Stimulated activated memory B cell treated with anti-CD40 and anti-IgM and Interleukin-4, amounts not matched to agents 10 μg/mL and 1 μg/mL and 100 μg/mL, for 72 hours (primary cell): ENCODE results near the gene NDUFB8.

ENCODE experiments used
- ATAC-seq: fragments of 150-1000 bp; cut with Tn5 transposase; 2 replicates; pipeline ENCODE4 v1.10.0; 2021
- H3K27ac Mint-ChIP-seq: one replicate; pipeline ENCODE4 v1.8.0; 2022; ENCODE audit warnings: mild to moderate bottlenecking, mixed read lengths
- H3K27me3 Mint-ChIP-seq: one replicate; pipeline ENCODE4 v1.8.0; 2022; ENCODE audit warnings: mixed read lengths
- H3K36me3 Mint-ChIP-seq: one replicate; pipeline ENCODE4 v1.8.0; 2022; ENCODE audit warnings: mixed read lengths
- H3K4me1 Mint-ChIP-seq: one replicate; pipeline ENCODE4 v1.8.0; 2022; ENCODE audit warnings: mixed read lengths
- H3K4me3 Mint-ChIP-seq: one replicate; pipeline ENCODE4 v1.8.0; 2022; ENCODE audit warnings: mild to moderate bottlenecking, moderate library complexity, mixed read lengths
- H3K9me3 Mint-ChIP-seq: one replicate; pipeline ENCODE4 v1.8.0; 2022; ENCODE audit warnings: mixed read lengths

Gene NDUFB8

GRCh38 chr10:100502926-100503494, 26.7 kb downstream of the NDUFB8 start:
- ATAC-seq: no peak
- Mint-ChIP-seq H3K27ac (no peak overlapping the region), H3K4me1 (no peaks in the 10 kb centered on the region), H3K9me3 (no peaks in the 10 kb centered on the region), H3K36me3 (peaks cover 73% of the 10 kb centered on the region), H3K4me3 (no peak overlapping the region), H3K27me3 (no peaks in the 10 kb centered on the region)

- no peak overlapping the region for H3K4me3 Mint-ChIP-seq
- no peak for ATAC-seq
- no peaks in the 10 kb centered on the region for H3K9me3 Mint-ChIP-seq
- H3K27ac Mint-ChIP-seq: no peak overlapping the region
- H3K4me1 Mint-ChIP-seq: no peaks in the 10 kb centered on the region
- peaks cover 70% of the 10 kb centered on the region for H3K36me3 Mint-ChIP-seq
- H3K27me3 Mint-ChIP-seq: no peaks in the 10 kb centered on the region
Measured at GRCh38 chr10:100501423-100501822, 28.2 kb downstream of the NDUFB8 start.

- H3K27ac Mint-ChIP-seq: no peak overlapping the region
Measured at GRCh38 chr10:100498059-100498458, 31.6 kb downstream of the NDUFB8 start.

GRCh38 chr10:100496567-100496966, 33.1 kb downstream of the NDUFB8 start:
- H3K4me3 Mint-ChIP-seq: no peak overlapping the region
- no peak overlapping the region for H3K27ac Mint-ChIP-seq
- no peaks in the 10 kb centered on the region for H3K9me3 Mint-ChIP-seq
- H3K36me3 Mint-ChIP-seq: peaks cover 67% of the 10 kb centered on the region
- no peak for ATAC-seq
- no peaks in the 10 kb centered on the region for H3K4me1 Mint-ChIP-seq
- no peaks in the 10 kb centered on the region for H3K27me3 Mint-ChIP-seq

More at GRCh38 chr10:100498059-100498458, 31.6 kb downstream of the NDUFB8 start:
- peaks cover 76% of the 10 kb centered on the region for H3K36me3 Mint-ChIP-seq
- no peak for ATAC-seq
- no peak overlapping the region for H3K4me3 Mint-ChIP-seq
- H3K27me3 Mint-ChIP-seq: no peaks in the 10 kb centered on the region
- no peaks in the 10 kb centered on the region for H3K4me1 Mint-ChIP-seq
- H3K9me3 Mint-ChIP-seq: no peaks in the 10 kb centered on the region

GRCh38 chr10:100490531-100490930, 39.1 kb downstream of the NDUFB8 start:
- Mint-ChIP-seq H3K36me3 (peaks cover 66% of the 10 kb centered on the region), H3K27ac (no peak overlapping the region)

GRCh38 chr10:100489396-100489795, 40.3 kb downstream of the NDUFB8 start:
- Mint-ChIP-seq H3K27ac (no peak overlapping the region), H3K4me3 (no peak overlapping the region), H3K27me3 (no peaks in the 10 kb centered on the region), H3K36me3 (peaks cover 56% of the 10 kb centered on the region), H3K4me1 (no peaks in the 10 kb centered on the region), H3K9me3 (no peaks in the 10 kb centered on the region)
- no peak for ATAC-seq

More at GRCh38 chr10:100490531-100490930, 39.1 kb downstream of the NDUFB8 start:
- no peak for ATAC-seq
- no peaks in the 10 kb centered on the region for H3K27me3 Mint-ChIP-seq
- H3K4me1 Mint-ChIP-seq: no peaks in the 10 kb centered on the region
- H3K4me3 Mint-ChIP-seq: no peak overlapping the region
- no peaks in the 10 kb centered on the region for H3K9me3 Mint-ChIP-seq

GRCh38 chr10:100487529-100487928, 42.1 kb downstream of the NDUFB8 start:
- Mint-ChIP-seq H3K36me3 (peaks cover 42% of the 10 kb centered on the region), H3K27me3 (peaks cover 10% of the 10 kb centered on the region), H3K27ac (no peak overlapping the region), H3K4me1 (peaks cover 11% of the 10 kb centered on the region), H3K4me3 (no peak overlapping the region), H3K9me3 (no peaks in the 10 kb centered on the region)
- ATAC-seq: no peak

- peaks cover 19% of the 10 kb centered on the region for H3K27me3 Mint-ChIP-seq
- H3K4me3 Mint-ChIP-seq: no peak overlapping the region
- peaks cover 42% of the 10 kb centered on the region for H3K36me3 Mint-ChIP-seq
- H3K27ac Mint-ChIP-seq: no peak overlapping the region
- H3K4me1 Mint-ChIP-seq: peaks cover 24% of the 10 kb centered on the region
- no peak for ATAC-seq
- H3K9me3 Mint-ChIP-seq: peaks cover 2% of the 10 kb centered on the region
Measured at GRCh38 chr10:100485801-100486495, 43.7 kb downstream of the NDUFB8 start.

- ATAC-seq: no peak
- Mint-ChIP-seq H3K9me3 (peaks cover 2% of the 10 kb centered on the region), H3K27me3 (peaks cover 23% of the 10 kb centered on the region), H3K36me3 (peaks cover 36% of the 10 kb centered on the region), H3K4me3 (no peak overlapping the region), H3K4me1 (peaks cover 24% of the 10 kb centered on the region), H3K27ac (no peak overlapping the region)
Measured at GRCh38 chr10:100485366-100485765, 44.3 kb downstream of the NDUFB8 start.

- H3K4me3 Mint-ChIP-seq: no peak overlapping the region
- H3K27me3 Mint-ChIP-seq: peaks cover 36% of the 10 kb centered on the region
- H3K27ac Mint-ChIP-seq: no peak overlapping the region
- no peak for ATAC-seq
- H3K4me1 Mint-ChIP-seq: peaks cover 24% of the 10 kb centered on the region
- peaks cover 2% of the 10 kb centered on the region for H3K9me3 Mint-ChIP-seq
- peaks cover 24% of the 10 kb centered on the region for H3K36me3 Mint-ChIP-seq
Measured at GRCh38 chr10:100483876-100484666, 45.6 kb downstream of the NDUFB8 start.

GRCh38 chr10:100482834-100483185, 46.9 kb downstream of the NDUFB8 start:
- peak overlapping the region; percentile 36 for H3K27ac Mint-ChIP-seq
- H3K4me3 Mint-ChIP-seq: peak overlapping the region; percentile 86
- peaks cover 17% of the 10 kb centered on the region for H3K36me3 Mint-ChIP-seq
- H3K4me1 Mint-ChIP-seq: peaks cover 24% of the 10 kb centered on the region
- ATAC-seq: no peak
- H3K27me3 Mint-ChIP-seq: peaks cover 48% of the 10 kb centered on the region
- H3K9me3 Mint-ChIP-seq: peaks cover 2% of the 10 kb centered on the region

- peak; percentile 62 for ATAC-seq
- Mint-ChIP-seq H3K36me3 (peaks cover 15% of the 10 kb centered on the region), H3K9me3 (peaks cover 2% of the 10 kb centered on the region), H3K27me3 (peaks cover 48% of the 10 kb centered on the region), H3K4me3 (peak overlapping the region; percentile 86), H3K4me1 (peaks cover 24% of the 10 kb centered on the region), H3K27ac (no peak overlapping the region)
Measured at GRCh38 chr10:100482181-100482833, 47.4 kb downstream of the NDUFB8 start.

- H3K4me1 Mint-ChIP-seq: peaks cover 24% of the 10 kb centered on the region
- H3K36me3 Mint-ChIP-seq: peaks cover 8% of the 10 kb centered on the region
- peaks cover 2% of the 10 kb centered on the region for H3K9me3 Mint-ChIP-seq
- H3K27me3 Mint-ChIP-seq: peaks cover 48% of the 10 kb centered on the region
- peak overlapping the region; percentile 86 for H3K4me3 Mint-ChIP-seq
- H3K27ac Mint-ChIP-seq: no peak overlapping the region
- peak; percentile 99 for ATAC-seq
Measured at GRCh38 chr10:100481462-100482081, 48.1 kb downstream of the NDUFB8 start.

- no peak overlapping the region for H3K4me3 Mint-ChIP-seq
- no peaks in the 10 kb centered on the region for H3K36me3 Mint-ChIP-seq
- peaks cover 48% of the 10 kb centered on the region for H3K27me3 Mint-ChIP-seq
- peaks cover 24% of the 10 kb centered on the region for H3K4me1 Mint-ChIP-seq
- H3K27ac Mint-ChIP-seq: no peak overlapping the region
- ATAC-seq: no peak
- peaks cover 2% of the 10 kb centered on the region for H3K9me3 Mint-ChIP-seq
Measured at GRCh38 chr10:100480002-100480401, 49.7 kb downstream of the NDUFB8 start.

GRCh38 chr10:100479037-100479436, 50.6 kb downstream of the NDUFB8 start:
- ATAC-seq: no peak
- Mint-ChIP-seq H3K4me3 (no peak overlapping the region), H3K27ac (no peak overlapping the region), H3K27me3 (peaks cover 48% of the 10 kb centered on the region), H3K4me1 (peaks cover 24% of the 10 kb centered on the region), H3K9me3 (peaks cover 2% of the 10 kb centered on the region), H3K36me3 (no peaks in the 10 kb centered on the region)
